ENCODE results near the gene ETS1.

ETS1 gene

GRCh38 chr11:128587415-128587814 lies at the start of gene ETS1:
ETS1 (minus strand) TSS chr11:128587558; CDS start chr11:128573130, 14,428 bp downstream.
- no peak for DNase-seq

GRCh38 chr11:128634395-128634794 lies 47.0 kb upstream of the ETS1 start:
- no peak for DNase-seq

GRCh38 chr11:128633384-128633965 lies 46.1 kb upstream of the ETS1 start:
- DNase-seq: no peak

- DNase-seq: peak; percentile 42 to 46
Measured at GRCh38 chr11:128632141-128632791, 44.9 kb upstream of the ETS1 start.

GRCh38 chr11:128630367-128631230 lies 43.2 kb upstream of the ETS1 start:
- peak; percentile 91 to 92 for DNase-seq

GRCh38 chr11:128629516-128630106 lies 42.3 kb upstream of the ETS1 start:
- DNase-seq: no peak

- no peak for DNase-seq
Measured at GRCh38 chr11:128628686-128629085, 41.3 kb upstream of the ETS1 start.

GRCh38 chr11:128628325-128628673 lies 40.9 kb upstream of the ETS1 start:
- no peak for DNase-seq

GRCh38 chr11:128627666-128628324 lies 40.4 kb upstream of the ETS1 start:
- DNase-seq: no peak

GRCh38 chr11:128626913-128627665 lies 39.7 kb upstream of the ETS1 start:
- DNase-seq: no peak

GRCh38 chr11:128625746-128626145 lies 38.4 kb upstream of the ETS1 start:
- DNase-seq: no peak

GRCh38 chr11:128625326-128625725 lies 38.0 kb upstream of the ETS1 start:
- no peak for DNase-seq

GRCh38 chr11:128624269-128625175 lies 37.2 kb upstream of the ETS1 start:
- peak; percentile 65 to 67 for DNase-seq

- DNase-seq: no peak
Measured at GRCh38 chr11:128623091-128623490, 35.7 kb upstream of the ETS1 start.

- no peak for DNase-seq
Measured at GRCh38 chr11:128621601-128622501, 34.5 kb upstream of the ETS1 start.

GRCh38 chr11:128620309-128621100 lies 33.1 kb upstream of the ETS1 start:
- DNase-seq: no peak

GRCh38 chr11:128619540-128620308 lies 32.4 kb upstream of the ETS1 start:
- no peak for DNase-seq

- no peak for DNase-seq
Measured at GRCh38 chr11:128619007-128619406, 31.6 kb upstream of the ETS1 start.
